H9 (cell line): ENCODE measurements around the gene SNAPC2. TPM values are rescaled to one million over a fixed set of nuclear protein-coding genes. Genes with fewer than 3 reads are reported as not detected.

Experiments
- DNase-seq: peaks from one replicate; pipeline ENCODE4 v3.0.0-alpha.2; 2017
- H2AFZ ChIP-seq: one replicate; pipeline ENCODE4 v1.6.1; 2013; ENCODE audit warnings: mild to moderate bottlenecking, low read length, control low read depth, moderate library complexity
- H2AK5ac ChIP-seq: 2 replicates; pipeline ENCODE4 v1.6.1; 2013; ENCODE audit warnings: low read length, control low read depth, mixed read lengths; ENCODE audit not compliant: insufficient read length
- H2BK120ac ChIP-seq: one replicate; pipeline ENCODE4 v1.6.1; 2013; ENCODE audit warnings: low read depth, mild to moderate bottlenecking, low read length, control low read depth, inconsistent platforms; ENCODE audit not compliant: poor library complexity, severe bottlenecking
- H2BK12ac ChIP-seq: 2 replicates; pipeline ENCODE4 v1.6.1; 2013; ENCODE audit warnings: low read length, control low read depth, mixed read lengths, low read depth; ENCODE audit not compliant: insufficient read length
- H2BK15ac ChIP-seq: 2 replicates; pipeline ENCODE4 v1.6.1; 2013; ENCODE audit warnings: low read depth, low read length, control low read depth
- H2BK20ac ChIP-seq: one replicate; pipeline ENCODE4 v1.6.1; 2013; ENCODE audit warnings: low read depth, mild to moderate bottlenecking, low read length, control low read depth, inconsistent platforms; ENCODE audit not compliant: poor library complexity, severe bottlenecking
- H2BK5ac ChIP-seq: 2 replicates; pipeline ENCODE4 v1.6.1; 2013; ENCODE audit warnings: low read length, control low read depth, mixed read lengths; ENCODE audit not compliant: insufficient read length
- H3K14ac ChIP-seq: 2 replicates; pipeline ENCODE4 v1.6.1; 2013; ENCODE audit warnings: low read length, control low read depth; ENCODE audit not compliant: insufficient read depth
- H3K18ac ChIP-seq: 2 replicates; pipeline ENCODE4 v1.6.1; 2013; ENCODE audit warnings: low read depth, mild to moderate bottlenecking, mixed read lengths, low read length, control low read depth; ENCODE audit not compliant: insufficient read length
- H3K23ac ChIP-seq: 2 replicates; pipeline ENCODE4 v1.6.1; 2013; ENCODE audit warnings: low read length, control low read depth, mixed read lengths, low read depth; ENCODE audit not compliant: insufficient read length
- H3K23me2 ChIP-seq: 2 replicates; pipeline ENCODE4 v1.6.1; 2013; ENCODE audit warnings: low read depth, mild to moderate bottlenecking, mixed read lengths, low read length, control low read depth; ENCODE audit not compliant: insufficient read length, poor library complexity, severe bottlenecking
- H3K27ac ChIP-seq: 2 replicates; pipeline ENCODE4 v1.5.1; 2013; ENCODE audit warnings: low read length, control low read depth, mixed read lengths, low read depth; ENCODE audit not compliant: insufficient read length
- H3K27me3 ChIP-seq: 2 replicates; pipeline ENCODE4 v1.6.1; 2013; ENCODE audit warnings: low read length, control low read depth, inconsistent platforms; ENCODE audit not compliant: insufficient read depth
- H3K4ac ChIP-seq: 2 replicates; pipeline ENCODE4 v1.6.1; 2013; ENCODE audit warnings: low read depth, mild to moderate bottlenecking, control low read depth, inconsistent platforms, low read length, moderate library complexity
- H3K4me1 ChIP-seq: 2 replicates; pipeline ENCODE4 v1.6.1; 2013; ENCODE audit warnings: low read length, control low read depth, inconsistent platforms; ENCODE audit not compliant: insufficient read depth
- H3K4me2 ChIP-seq: 2 replicates; pipeline ENCODE4 v1.6.1; 2013; ENCODE audit warnings: low read length, control low read depth, mixed read lengths; ENCODE audit not compliant: insufficient read length, insufficient read depth
- H3K56ac ChIP-seq: 2 replicates; pipeline ENCODE4 v1.6.1; 2013; ENCODE audit warnings: low read depth, mild to moderate bottlenecking, mixed read lengths, low read length, control low read depth; ENCODE audit not compliant: insufficient read length
- H3K79me1 ChIP-seq: 2 replicates; pipeline ENCODE4 v1.6.1; 2013; ENCODE audit warnings: low read depth, mild to moderate bottlenecking, moderate library complexity, low read length, control low read depth, inconsistent platforms; ENCODE audit not compliant: insufficient read depth, poor library complexity, severe bottlenecking
- H3K79me2 ChIP-seq: 2 replicates; pipeline ENCODE4 v1.6.1; 2013; ENCODE audit warnings: low read length, control low read depth, inconsistent platforms; ENCODE audit not compliant: insufficient read depth
- H3K9ac ChIP-seq: 2 replicates; pipeline ENCODE4 v1.6.1; 2013; ENCODE audit warnings: low read length, control low read depth, mixed read lengths; ENCODE audit not compliant: insufficient read length; ENCODE audit errors: extremely low read depth
- H3K9me3 ChIP-seq: one replicate; pipeline ENCODE4 v1.6.1; 2013; ENCODE audit warnings: low read depth, low read length, inconsistent platforms; ENCODE audit not compliant: control insufficient read depth
- H3T11ph ChIP-seq: one replicate; pipeline ENCODE4 v1.6.1; 2013; ENCODE audit warnings: mild to moderate bottlenecking, low read length, control low read depth, inconsistent platforms
- H4K20me1 ChIP-seq: one replicate; pipeline ENCODE4 v1.6.1; 2013; ENCODE audit not compliant: control insufficient read depth, insufficient read length, insufficient read depth
- H4K5ac ChIP-seq: 2 replicates; pipeline ENCODE4 v1.6.1; 2013; ENCODE audit warnings: low read depth, mild to moderate bottlenecking, mixed read lengths, low read length, control low read depth; ENCODE audit not compliant: insufficient read length
- H4K8ac ChIP-seq: replicated peaks from 2 replicates; pipeline ENCODE4 v1.6.1; 2013; ENCODE audit warnings: low read length, control low read depth, mixed read lengths, low read depth; ENCODE audit not compliant: insufficient read length
- H4K91ac ChIP-seq: 2 replicates; pipeline ENCODE4 v1.6.1; 2013; ENCODE audit warnings: low read depth, mild to moderate bottlenecking, moderate library complexity, mixed read lengths, low read length, control low read depth; ENCODE audit not compliant: insufficient read length
- H3K27ac Mint-ChIP-seq, 3 experiments: 2 replicates in 2 of 3; 3 replicates in 1 of 3; pipeline ENCODE4 v1.8.0; 2020 to 2021; ENCODE audit warnings: mixed read lengths in 3 of 3, mild to moderate bottlenecking in 1 of 3, moderate library complexity in 1 of 3
- H3K27me3 Mint-ChIP-seq: 2 replicates; pipeline ENCODE4 v1.8.0; 2021; ENCODE audit warnings: low read depth, mild to moderate bottlenecking, moderate library complexity, mixed read lengths
- H3K36me3 Mint-ChIP-seq, 3 experiments: 2 replicates in 2 of 3; 3 replicates in 1 of 3; pipeline ENCODE4 v1.8.0; 2020 to 2021; ENCODE audit warnings: low read depth in 3 of 3, mixed read lengths in 3 of 3; ENCODE audit not compliant: insufficient read depth in 1 of 3
- H3K4me1 Mint-ChIP-seq, 2 experiments: 2 replicates each; pipeline ENCODE4 v1.8.0; 2020; ENCODE audit warnings: mixed read lengths in 2 of 2
- H3K4me3 Mint-ChIP-seq, 2 experiments: 2 replicates in 1 of 2; 3 replicates in 1 of 2; pipeline ENCODE4 v1.8.0; 2020 to 2021; ENCODE audit warnings: mild to moderate bottlenecking in 2 of 2, mixed read lengths in 2 of 2, moderate library complexity in 1 of 2
- H3K9me3 Mint-ChIP-seq, 2 experiments: 2 replicates in 1 of 2; 3 replicates in 1 of 2; pipeline ENCODE4 v1.8.0; 2020; ENCODE audit warnings: mild to moderate bottlenecking in 2 of 2, mixed read lengths in 2 of 2, moderate library complexity in 1 of 2
- WGBS: extraction: QIAGEN DNeasy Blood & Tissue Kit; methylation state at CpG from one replicate; pipeline ENCODE4 v1.1.7; 2013; ENCODE audit warnings: missing lambda C conversion rate, low lambda C conversion rate, mixed read lengths; ENCODE audit not compliant: insufficient read length; ENCODE audit errors: extremely low coverage; 5-methylcytosine and 5-hydroxymethylcytosine counted together
- total RNA-seq: library from RNA; stranded (reverse); gene quantifications from 2 replicates; pipeline ENCODE4 v1.2.1, GENCODE V29; 2021
- TF ChIP-seq, protein P1 (sequence below): fragments of 200-600 bp; sonication (generic); conservative IDR thresholded peaks from 3 replicates; pipeline ENCODE4 v1.8.0; 2021; ENCODE audit warnings: antibody characterized with exemption, mild to moderate bottlenecking

Gene SNAPC2
- total RNA-seq, 1 experiment from 2014 or later: 17.8 TPM

DNA sequence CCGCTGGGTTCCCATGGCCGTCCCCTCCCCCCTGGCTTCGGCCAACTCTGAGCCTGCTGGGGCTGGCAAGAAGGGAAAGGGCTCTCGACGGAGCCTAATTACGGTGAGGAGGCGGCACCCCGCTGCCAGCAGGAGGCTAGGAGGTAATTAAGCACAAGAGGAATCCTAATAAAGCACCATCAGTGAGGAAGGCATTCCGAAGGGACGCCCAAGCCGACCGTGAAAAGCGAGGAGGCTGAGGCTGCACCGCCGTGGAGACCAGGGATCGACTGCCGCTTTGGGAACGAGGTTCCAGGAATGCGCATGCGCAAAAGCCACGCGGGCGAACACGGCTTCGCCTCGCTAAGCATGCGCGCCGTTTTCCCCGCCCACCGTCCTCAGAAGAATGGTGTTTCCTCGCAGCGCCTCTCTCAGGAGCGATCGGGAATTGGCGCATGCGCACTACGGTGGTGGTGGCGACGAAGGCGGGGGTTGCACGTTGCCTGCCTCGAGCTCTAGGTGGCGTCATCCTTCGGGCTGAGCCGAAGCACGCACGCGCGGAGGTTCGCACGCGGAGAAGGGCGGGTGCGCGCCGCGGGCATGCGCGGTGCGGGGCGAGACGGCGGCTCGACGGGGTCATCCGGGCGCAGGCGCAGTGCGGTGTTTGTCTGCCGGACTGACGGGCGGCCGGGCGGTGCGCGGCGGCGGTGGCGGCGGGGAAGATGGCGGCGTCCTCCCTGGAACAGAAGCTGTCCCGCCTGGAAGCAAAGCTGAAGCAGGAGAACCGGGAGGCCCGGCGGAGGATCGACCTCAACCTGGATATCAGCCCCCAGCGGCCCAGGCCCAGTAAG lies 16.7 kb upstream of the SNAPC2 start, which contains the start of gene MAP2K7:
Gene MAP2K7 (plus strand): TSS at position 634 of the 830 bp plus-strand sequence. CDS start 68 bp downstream, at position 702.
- Histone ChIP-seq H3K4ac (no peak within 1 kb of the TSS), H3K56ac (no peak within 1 kb of the TSS), H3K79me1 (no peaks in the 10 kb centered on the region), H2BK15ac (no peak within 1 kb of the TSS), H3K18ac (peak within 1 kb of the TSS; percentile 71), H3K79me2 (peaks cover 6% of the 10 kb centered on the region; the same call in 1 of the 2 replicates), H2BK20ac (no peak within 1 kb of the TSS), H3K23me2 (peaks cover 19% of the 10 kb centered on the region), H3K27ac (no peak within 1 kb of the TSS), H4K5ac (no peak within 1 kb of the TSS), H3K9ac (peak within 1 kb of the TSS; percentile 66), H2BK120ac (no peak within 1 kb of the TSS), H2AFZ (no peak within 1 kb of the TSS), H3K4me2 (peak within 1 kb of the TSS; percentile 91), H4K8ac (no peak within 1 kb of the TSS), H3K14ac (peak within 1 kb of the TSS; percentile 73), H3K23ac (no peak within 1 kb of the TSS), H4K20me1 (no peaks in the 10 kb centered on the region), H4K91ac (no peak within 1 kb of the TSS), H2BK5ac (no peak within 1 kb of the TSS), H3K27me3 (no peaks in the 10 kb centered on the region), H2AK5ac (no peak within 1 kb of the TSS), H3K4me1 (0 out of 2 replicates have a peak, but pooled peaks cover 4% of the 10 kb centered on the region), H2BK12ac (no peak within 1 kb of the TSS), H3T11ph (no peak within 1 kb of the TSS), H3K9me3 (no peaks in the 10 kb centered on the region)
- TF ChIP-seq, protein P1, sequence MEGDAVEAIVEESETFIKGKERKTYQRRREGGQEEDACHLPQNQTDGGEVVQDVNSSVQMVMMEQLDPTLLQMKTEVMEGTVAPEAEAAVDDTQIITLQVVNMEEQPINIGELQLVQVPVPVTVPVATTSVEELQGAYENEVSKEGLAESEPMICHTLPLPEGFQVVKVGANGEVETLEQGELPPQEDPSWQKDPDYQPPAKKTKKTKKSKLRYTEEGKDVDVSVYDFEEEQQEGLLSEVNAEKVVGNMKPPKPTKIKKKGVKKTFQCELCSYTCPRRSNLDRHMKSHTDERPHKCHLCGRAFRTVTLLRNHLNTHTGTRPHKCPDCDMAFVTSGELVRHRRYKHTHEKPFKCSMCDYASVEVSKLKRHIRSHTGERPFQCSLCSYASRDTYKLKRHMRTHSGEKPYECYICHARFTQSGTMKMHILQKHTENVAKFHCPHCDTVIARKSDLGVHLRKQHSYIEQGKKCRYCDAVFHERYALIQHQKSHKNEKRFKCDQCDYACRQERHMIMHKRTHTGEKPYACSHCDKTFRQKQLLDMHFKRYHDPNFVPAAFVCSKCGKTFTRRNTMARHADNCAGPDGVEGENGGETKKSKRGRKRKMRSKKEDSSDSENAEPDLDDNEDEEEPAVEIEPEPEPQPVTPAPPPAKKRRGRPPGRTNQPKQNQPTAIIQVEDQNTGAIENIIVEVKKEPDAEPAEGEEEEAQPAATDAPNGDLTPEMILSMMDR: peak; percentile 68
- peaks cover 15 to 24% of the 10 kb centered on the region in 2 experiments for H3K4me1 Mint-ChIP-seq
- H3K9me3 Mint-ChIP-seq: no peaks in the 10 kb centered on the region; a peak in 3 of 5 replicates
- WGBS: no CpG with 5 or more reads among the region's 89 CpGs
- DNase-seq: peak; percentile 99
- peaks cover 3% of the 10 kb centered on the region; the same call in 1 of the 2 replicates for H3K27me3 Mint-ChIP-seq
- peak within 1 kb of the TSS; percentile 94 to 97 (median 95) for H3K27ac Mint-ChIP-seq
- peak within 1 kb of the TSS; percentile 86 to 93 for H3K4me3 Mint-ChIP-seq
- peaks cover 13 to 29% (median 20%) of the 10 kb centered on the region in 3 experiments for H3K36me3 Mint-ChIP-seq
